Activated CD8-positive, alpha-beta memory T cell treated with anti-CD3 and anti-CD28 coated beads, Interleukin-2, amount 50 U/mL, for 1 hour (primary cell): ENCODE data around the gene PRM2.
A peak's percentile ranks its signal among the peaks of the same experiment; 100 is the strongest.

ENCODE experiments used
- DNase-seq: peaks from one replicate; pipeline ENCODE4 v3.0.0-alpha.2; 2020; ENCODE audit errors: extremely low read depth

PRM2 gene

GRCh38 chr16:11249233-11250061 is 26.8 kb downstream of the PRM2 start:
- DNase-seq: no peak

- no peak for DNase-seq
Measured at GRCh38 chr16:11248133-11248532, 28.1 kb downstream of the PRM2 start.

- DNase-seq: no peak
Measured at GRCh38 chr16:11245988-11246387, 30.3 kb downstream of the PRM2 start.

- DNase-seq: no peak
Measured at GRCh38 chr16:11245222-11245737, 31.0 kb downstream of the PRM2 start.

GRCh38 chr16:11242658-11243057 is 33.6 kb downstream of the PRM2 start:
- no peak for DNase-seq

GRCh38 chr16:11241480-11242204 is 34.6 kb downstream of the PRM2 start:
- DNase-seq: no peak

GRCh38 chr16:11240636-11241473 is 35.4 kb downstream of the PRM2 start:
- DNase-seq: no peak

GRCh38 chr16:11239644-11240632 is 36.3 kb downstream of the PRM2 start:
- no peak for DNase-seq

GRCh38 chr16:11238272-11239202 is 37.7 kb downstream of the PRM2 start:
- DNase-seq: no peak

GRCh38 chr16:11236461-11237254 is 39.6 kb downstream of the PRM2 start:
- DNase-seq: no peak

- DNase-seq: no peak
Measured at GRCh38 chr16:11235703-11235991, 40.6 kb downstream of the PRM2 start.

GRCh38 chr16:11234884-11235702 is 41.2 kb downstream of the PRM2 start:
- no peak for DNase-seq

- no peak for DNase-seq
Measured at GRCh38 chr16:11233727-11234376, 42.4 kb downstream of the PRM2 start.

- DNase-seq: peak; percentile 75
Measured at GRCh38 chr16:11232852-11233726, 43.2 kb downstream of the PRM2 start.

GRCh38 chr16:11232302-11232851 is 43.9 kb downstream of the PRM2 start:
- DNase-seq: no peak

GRCh38 chr16:11231367-11231970 is 44.8 kb downstream of the PRM2 start:
- no peak for DNase-seq
